Left ventricle myocardium inferior (tissue), 1 donor: ENCODE data around the gene EIF5A. TPM values are rescaled to one million over a fixed set of nuclear protein-coding genes. Genes with fewer than 3 reads are reported as not detected.

Experiments used
- DNase-seq: peaks from one replicate; pipeline ENCODE4 v3.0.0-alpha.2; 2020
- H3K27ac ChIP-seq: fragments of 200-600 bp; replicated peaks from 2 replicates; pipeline ENCODE4 v1.8.0; 2021
- H3K27me3 ChIP-seq: fragments of 200-600 bp; 2 replicates; pipeline ENCODE4 v1.8.0; 2021; ENCODE audit warnings: low read depth
- H3K36me3 ChIP-seq: fragments of 200-600 bp; 2 replicates; pipeline ENCODE4 v1.8.0; 2021
- H3K4me1 ChIP-seq: fragments of 200-600 bp; 2 replicates; pipeline ENCODE4 v1.8.0; 2021
- H3K4me3 ChIP-seq: fragments of 200-600 bp; 2 replicates; pipeline ENCODE4 v1.8.0; 2021; ENCODE audit warnings: mild to moderate bottlenecking, moderate library complexity
- H3K9me3 ChIP-seq: fragments of 200-600 bp; replicated peaks from 2 replicates; pipeline ENCODE4 v1.8.0; 2021
- intact Hi-C: fragments of 100-400 bp; cut with micrococcal nuclease; formaldehyde crosslinking; loops from one replicate; pipeline ENCODE4 v1.11.0; 2022
- total RNA-seq: library from RNA; stranded (reverse); fragmentation: NEBNext Ultra II Directional; extraction: Animal tissue kit (Norgen Biotek cat#: 25700); gene quantifications from one replicate; pipeline ENCODE4 v1.2.1, GENCODE V29; 2021
- TF ChIP-seq, protein P1 (sequence below): fragments of 200-600 bp; IDR thresholded peaks from 2 replicates; pipeline ENCODE4 v1.8.0; 2021; ENCODE audit warnings: antibody characterized with exemption, mild to moderate bottlenecking, borderline replicate concordance
- donor health status: DM: no; HTN: yes; CAD: no; lungs with severe emphysema.

Gene EIF5A
- total RNA-seq, 1 donor from 2014 or later: 250 TPM

GRCh38 chr17:7313890-7314718, 6.7 kb downstream of the EIF5A start:
- Histone ChIP-seq H3K27me3 (no peaks in the 10 kb centered on the region), H3K27ac (peak overlapping the region; percentile 97), H3K4me1 (peaks cover 69% of the 10 kb centered on the region), H3K9me3 (no peaks in the 10 kb centered on the region), H3K36me3 (peaks cover 83% of the 10 kb centered on the region), H3K4me3 (peak overlapping the region; percentile 84)
- TF ChIP-seq, protein P1, sequence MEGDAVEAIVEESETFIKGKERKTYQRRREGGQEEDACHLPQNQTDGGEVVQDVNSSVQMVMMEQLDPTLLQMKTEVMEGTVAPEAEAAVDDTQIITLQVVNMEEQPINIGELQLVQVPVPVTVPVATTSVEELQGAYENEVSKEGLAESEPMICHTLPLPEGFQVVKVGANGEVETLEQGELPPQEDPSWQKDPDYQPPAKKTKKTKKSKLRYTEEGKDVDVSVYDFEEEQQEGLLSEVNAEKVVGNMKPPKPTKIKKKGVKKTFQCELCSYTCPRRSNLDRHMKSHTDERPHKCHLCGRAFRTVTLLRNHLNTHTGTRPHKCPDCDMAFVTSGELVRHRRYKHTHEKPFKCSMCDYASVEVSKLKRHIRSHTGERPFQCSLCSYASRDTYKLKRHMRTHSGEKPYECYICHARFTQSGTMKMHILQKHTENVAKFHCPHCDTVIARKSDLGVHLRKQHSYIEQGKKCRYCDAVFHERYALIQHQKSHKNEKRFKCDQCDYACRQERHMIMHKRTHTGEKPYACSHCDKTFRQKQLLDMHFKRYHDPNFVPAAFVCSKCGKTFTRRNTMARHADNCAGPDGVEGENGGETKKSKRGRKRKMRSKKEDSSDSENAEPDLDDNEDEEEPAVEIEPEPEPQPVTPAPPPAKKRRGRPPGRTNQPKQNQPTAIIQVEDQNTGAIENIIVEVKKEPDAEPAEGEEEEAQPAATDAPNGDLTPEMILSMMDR: no peak
- DNase-seq: no peak
- intact Hi-C loops: no loop called here

- no peaks in the 10 kb centered on the region for H3K9me3 ChIP-seq
- H3K36me3 ChIP-seq: peaks cover 83% of the 10 kb centered on the region
- peak within 1 kb of the TSS; percentile 84 for H3K4me3 ChIP-seq
- H3K4me1 ChIP-seq: peaks cover 61% of the 10 kb centered on the region
- no peaks in the 10 kb centered on the region for H3K27me3 ChIP-seq
- intact Hi-C loops: no loop called here
- DNase-seq: peak; percentile 94
- H3K27ac ChIP-seq: peak within 1 kb of the TSS; percentile 97
- TF ChIP-seq, protein P1: no peak
These were observed 7.5 kb downstream of the EIF5A start, which contains the start of gene GPS2 for GRCh38 chr17:7314719-7315569. TSS of gene GPS2 (minus strand) at chr17:7315360. CDS start at chr17:7315052, 308 bp downstream.

DNA sequence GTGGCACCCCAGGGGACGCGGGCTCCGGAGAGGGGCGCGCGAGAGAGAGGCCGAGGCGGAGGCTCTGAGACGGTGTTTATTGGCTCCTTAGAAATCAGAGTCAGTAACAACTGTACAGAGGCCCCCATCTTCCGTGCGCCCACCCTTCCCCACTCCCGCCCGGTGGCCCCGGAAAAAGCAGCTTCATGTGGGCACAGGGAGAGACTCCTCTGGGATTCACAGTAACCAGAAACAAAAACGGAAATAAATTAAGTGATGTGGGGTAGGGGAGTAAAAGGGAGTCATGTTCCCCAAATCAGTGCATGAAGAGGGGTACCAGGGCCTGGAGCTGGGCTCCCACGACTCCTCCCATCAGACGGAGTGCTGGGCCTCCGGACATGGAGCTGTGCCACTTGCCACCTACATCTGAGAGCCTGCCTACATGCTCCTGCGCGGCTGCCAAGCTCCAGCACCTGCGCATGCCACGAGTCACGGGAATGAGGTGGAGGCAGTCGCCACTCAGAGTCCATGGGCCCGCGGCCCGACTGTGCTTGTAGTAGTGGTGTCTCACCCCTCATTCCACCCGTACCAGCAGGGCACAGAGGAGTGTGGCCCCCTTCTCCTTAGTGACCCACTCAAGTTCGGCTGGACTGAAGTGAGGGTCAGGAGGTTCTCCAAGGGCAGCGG, 8.3 kb downstream of the EIF5A start:
- intact Hi-C loops: no loop called here
- TF ChIP-seq, protein P1: no peak

GRCh38 chr17:7317161-7317803, 9.9 kb downstream of the EIF5A start:
- H3K36me3 ChIP-seq: peaks cover 83% of the 10 kb centered on the region
- TF ChIP-seq, protein P1: no peak
- H3K4me3 ChIP-seq: no peak overlapping the region
- H3K27ac ChIP-seq: no peak overlapping the region
- no peaks in the 10 kb centered on the region for H3K27me3 ChIP-seq
- intact Hi-C loops: no loop called here
- H3K9me3 ChIP-seq: no peaks in the 10 kb centered on the region
- H3K4me1 ChIP-seq: peaks cover 40% of the 10 kb centered on the region
- DNase-seq: no peak

More for the DNA sequence above, 8.3 kb downstream of the EIF5A start:
- no peak for DNase-seq
- Histone ChIP-seq H3K27ac (peak overlapping the region; percentile 97), H3K4me1 (peaks cover 53% of the 10 kb centered on the region), H3K27me3 (no peaks in the 10 kb centered on the region), H3K4me3 (peak overlapping the region; percentile 84), H3K9me3 (no peaks in the 10 kb centered on the region), H3K36me3 (peaks cover 83% of the 10 kb centered on the region)
